Stimulated activated naive CD8-positive, alpha-beta T cell treated with anti-CD3 and anti-CD28 coated beads, Interleukin-15, Interleukin-2, amounts not matched to agents 100 ng/mL and 50 ng/mL, for 24 hours (primary cell): ENCODE results near the gene RAB35.

Source experiments
- H3K27ac Mint-ChIP-seq: one replicate; pipeline ENCODE4 v1.8.0; 2021; ENCODE audit warnings: mild to moderate bottlenecking, mixed read lengths
- H3K27me3 Mint-ChIP-seq: one replicate; pipeline ENCODE4 v1.8.0; 2021; ENCODE audit warnings: mixed read lengths
- H3K36me3 Mint-ChIP-seq: one replicate; pipeline ENCODE4 v1.8.0; 2021; ENCODE audit warnings: low read depth, mixed read lengths
- H3K4me1 Mint-ChIP-seq: one replicate; pipeline ENCODE4 v1.8.0; 2021; ENCODE audit warnings: low read depth, mixed read lengths
- H3K4me3 Mint-ChIP-seq: one replicate; pipeline ENCODE4 v1.8.0; 2021; ENCODE audit warnings: mild to moderate bottlenecking, mixed read lengths
- H3K9me3 Mint-ChIP-seq: one replicate; pipeline ENCODE4 v1.8.0; 2021; ENCODE audit warnings: mixed read lengths

Gene RAB35

GRCh38 chr12:120140603-120141002 is 24.1 kb upstream of the RAB35 start:
- no peak overlapping the region for H3K27ac Mint-ChIP-seq
- H3K9me3 Mint-ChIP-seq = no peaks in the 10 kb centered on the region
- H3K36me3 Mint-ChIP-seq = peaks cover 75% of the 10 kb centered on the region

GRCh38 chr12:120139958-120140357 is 23.4 kb upstream of the RAB35 start:
- H3K27me3 Mint-ChIP-seq = no peaks in the 10 kb centered on the region
- H3K4me1 Mint-ChIP-seq = no peaks in the 10 kb centered on the region
- H3K27ac Mint-ChIP-seq = no peak overlapping the region
- peaks cover 73% of the 10 kb centered on the region for H3K36me3 Mint-ChIP-seq
- no peaks in the 10 kb centered on the region for H3K9me3 Mint-ChIP-seq
- H3K4me3 Mint-ChIP-seq = no peak overlapping the region

More at GRCh38 chr12:120140603-120141002, 24.1 kb upstream of the RAB35 start:
- no peaks in the 10 kb centered on the region for H3K4me1 Mint-ChIP-seq
- no peak overlapping the region for H3K4me3 Mint-ChIP-seq
- H3K27me3 Mint-ChIP-seq = no peaks in the 10 kb centered on the region

- no peak overlapping the region for H3K4me3 Mint-ChIP-seq
- H3K4me1 Mint-ChIP-seq = no peaks in the 10 kb centered on the region
- no peaks in the 10 kb centered on the region for H3K27me3 Mint-ChIP-seq
- H3K9me3 Mint-ChIP-seq = no peaks in the 10 kb centered on the region
- no peak overlapping the region for H3K27ac Mint-ChIP-seq
- peaks cover 76% of the 10 kb centered on the region for H3K36me3 Mint-ChIP-seq
These were observed 21.8 kb upstream of the RAB35 start for GRCh38 chr12:120138366-120138765.

GRCh38 chr12:120137833-120138232 is 21.3 kb upstream of the RAB35 start:
- Mint-ChIP-seq H3K27me3 (no peaks in the 10 kb centered on the region), H3K36me3 (peaks cover 77% of the 10 kb centered on the region), H3K4me1 (no peaks in the 10 kb centered on the region), H3K9me3 (no peaks in the 10 kb centered on the region), H3K27ac (no peak overlapping the region), H3K4me3 (no peak overlapping the region)

GRCh38 chr12:120136093-120136770 is 19.7 kb upstream of the RAB35 start:
- Mint-ChIP-seq H3K27ac (peak overlapping the region; percentile 58), H3K4me1 (no peaks in the 10 kb centered on the region), H3K36me3 (peaks cover 79% of the 10 kb centered on the region), H3K27me3 (no peaks in the 10 kb centered on the region), H3K4me3 (no peak overlapping the region), H3K9me3 (no peaks in the 10 kb centered on the region)

- H3K36me3 Mint-ChIP-seq = peaks cover 67% of the 10 kb centered on the region
These were observed 17.9 kb upstream of the RAB35 start for GRCh38 chr12:120134307-120134980.

GRCh38 chr12:120132863-120133385 is 16.4 kb upstream of the RAB35 start:
- H3K27me3 Mint-ChIP-seq = no peaks in the 10 kb centered on the region
- no peak overlapping the region for H3K4me3 Mint-ChIP-seq
- no peak overlapping the region for H3K27ac Mint-ChIP-seq
- H3K36me3 Mint-ChIP-seq = peaks cover 72% of the 10 kb centered on the region
- H3K4me1 Mint-ChIP-seq = peaks cover 10% of the 10 kb centered on the region
- no peaks in the 10 kb centered on the region for H3K9me3 Mint-ChIP-seq

More at GRCh38 chr12:120134307-120134980, 17.9 kb upstream of the RAB35 start:
- H3K27me3 Mint-ChIP-seq = no peaks in the 10 kb centered on the region
- H3K4me1 Mint-ChIP-seq = peaks cover 3% of the 10 kb centered on the region
- no peaks in the 10 kb centered on the region for H3K9me3 Mint-ChIP-seq
- H3K27ac Mint-ChIP-seq = no peak overlapping the region
- no peak overlapping the region for H3K4me3 Mint-ChIP-seq

- Mint-ChIP-seq H3K4me1 (peaks cover 17% of the 10 kb centered on the region), H3K36me3 (peaks cover 75% of the 10 kb centered on the region), H3K9me3 (no peaks in the 10 kb centered on the region), H3K27me3 (no peaks in the 10 kb centered on the region), H3K27ac (peak overlapping the region; percentile 60), H3K4me3 (no peak overlapping the region)
These were observed 15.7 kb upstream of the RAB35 start for GRCh38 chr12:120132054-120132836.

- Mint-ChIP-seq H3K27me3 (no peaks in the 10 kb centered on the region), H3K27ac (no peak overlapping the region), H3K4me3 (no peak overlapping the region), H3K36me3 (peaks cover 75% of the 10 kb centered on the region), H3K4me1 (peaks cover 28% of the 10 kb centered on the region), H3K9me3 (no peaks in the 10 kb centered on the region)
These were observed 14.6 kb upstream of the RAB35 start for GRCh38 chr12:120131116-120131515.

- peaks cover 40% of the 10 kb centered on the region for H3K4me1 Mint-ChIP-seq
- H3K36me3 Mint-ChIP-seq = peaks cover 75% of the 10 kb centered on the region
- H3K9me3 Mint-ChIP-seq = no peaks in the 10 kb centered on the region
- H3K4me3 Mint-ChIP-seq = no peak overlapping the region
- no peaks in the 10 kb centered on the region for H3K27me3 Mint-ChIP-seq
- H3K27ac Mint-ChIP-seq = peak overlapping the region; percentile 66
These were observed 13.5 kb upstream of the RAB35 start for GRCh38 chr12:120130011-120130410.

- H3K36me3 Mint-ChIP-seq = peaks cover 48% of the 10 kb centered on the region
- H3K27ac Mint-ChIP-seq = peak overlapping the region; percentile 95
- H3K9me3 Mint-ChIP-seq = no peaks in the 10 kb centered on the region
- no peaks in the 10 kb centered on the region for H3K27me3 Mint-ChIP-seq
- H3K4me1 Mint-ChIP-seq = peaks cover 63% of the 10 kb centered on the region
- peak overlapping the region; percentile 44 for H3K4me3 Mint-ChIP-seq
These were observed 10.1 kb upstream of the RAB35 start for GRCh38 chr12:120126635-120127005.

- H3K27me3 Mint-ChIP-seq = no peaks in the 10 kb centered on the region
- no peak overlapping the region for H3K4me3 Mint-ChIP-seq
- H3K4me1 Mint-ChIP-seq = peaks cover 69% of the 10 kb centered on the region
- peak overlapping the region; percentile 95 for H3K27ac Mint-ChIP-seq
- H3K36me3 Mint-ChIP-seq = peaks cover 43% of the 10 kb centered on the region
- H3K9me3 Mint-ChIP-seq = no peaks in the 10 kb centered on the region
These were observed 9.5 kb upstream of the RAB35 start for GRCh38 chr12:120125792-120126634.

- no peaks in the 10 kb centered on the region for H3K27me3 Mint-ChIP-seq
- peaks cover 79% of the 10 kb centered on the region for H3K4me1 Mint-ChIP-seq
- no peak overlapping the region for H3K4me3 Mint-ChIP-seq
- no peaks in the 10 kb centered on the region for H3K9me3 Mint-ChIP-seq
- peak overlapping the region; percentile 31 for H3K27ac Mint-ChIP-seq
- H3K36me3 Mint-ChIP-seq = peaks cover 43% of the 10 kb centered on the region
These were observed 8.5 kb upstream of the RAB35 start for GRCh38 chr12:120125029-120125428.

GRCh38 chr12:120121766-120122293 is 5.3 kb upstream of the RAB35 start:
- peak overlapping the region; percentile 46 for H3K27ac Mint-ChIP-seq
- peaks cover 84% of the 10 kb centered on the region for H3K4me1 Mint-ChIP-seq
- peak overlapping the region; percentile 40 for H3K4me3 Mint-ChIP-seq
- H3K27me3 Mint-ChIP-seq = no peaks in the 10 kb centered on the region
- no peaks in the 10 kb centered on the region for H3K9me3 Mint-ChIP-seq
- H3K36me3 Mint-ChIP-seq = peaks cover 14% of the 10 kb centered on the region
